Measurements from ENCODE around the gene IL31. TPM values are rescaled to one million over a fixed set of nuclear protein-coding genes. Genes with fewer than 3 reads are reported as not detected.

The IL31 gene
- polyA plus RNA-seq, 12 donors: not detected

DNA sequence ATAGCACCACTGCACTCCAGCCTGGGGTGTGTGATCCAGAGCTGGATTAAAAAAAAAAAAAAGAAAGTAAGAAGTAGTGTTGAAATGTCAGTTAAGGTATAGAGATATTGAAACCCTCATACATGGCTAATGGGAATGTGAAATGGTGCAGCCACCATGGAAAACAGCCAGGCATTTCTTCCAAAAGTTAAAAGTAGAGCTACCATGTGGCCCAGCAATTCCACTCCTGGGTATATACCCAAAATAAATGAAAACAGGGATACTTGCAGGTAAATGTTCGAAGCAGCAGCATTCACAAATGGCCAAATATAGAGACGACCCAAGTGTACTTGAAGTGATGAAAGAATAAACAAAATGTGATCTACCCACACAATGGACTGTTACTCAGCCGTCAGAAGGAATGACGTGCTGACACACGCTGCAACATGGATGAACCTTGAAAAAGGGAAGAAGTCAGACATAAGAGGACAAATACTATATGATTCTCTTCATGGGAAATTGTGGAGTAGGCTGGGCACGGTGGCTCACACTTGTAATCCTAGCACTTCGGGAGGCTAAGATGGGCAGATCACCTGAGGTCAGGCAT lies 15.2 kb downstream of the IL31 start:
- no peak for DNase-seq

DNA sequence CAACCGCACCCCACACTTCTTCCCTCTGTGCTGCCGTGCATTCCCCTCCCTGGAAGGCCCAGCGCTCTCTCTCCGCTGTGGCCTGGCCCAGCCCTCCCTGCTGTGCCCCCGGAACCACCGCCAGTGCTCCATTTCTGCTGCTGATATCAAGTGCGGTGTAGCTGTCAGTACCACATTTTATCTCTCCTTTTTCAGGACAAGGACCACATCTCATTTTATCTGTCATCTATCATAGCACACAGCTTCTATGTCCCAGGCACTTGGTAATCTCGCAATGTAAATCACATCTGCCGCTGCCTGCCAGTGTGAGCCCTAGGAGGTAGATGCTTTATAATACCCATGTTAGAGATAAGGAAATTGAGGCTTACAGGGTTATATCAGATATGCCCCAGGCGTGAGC lies 18.3 kb downstream of the IL31 start:
- no peak for DNase-seq

DNA sequence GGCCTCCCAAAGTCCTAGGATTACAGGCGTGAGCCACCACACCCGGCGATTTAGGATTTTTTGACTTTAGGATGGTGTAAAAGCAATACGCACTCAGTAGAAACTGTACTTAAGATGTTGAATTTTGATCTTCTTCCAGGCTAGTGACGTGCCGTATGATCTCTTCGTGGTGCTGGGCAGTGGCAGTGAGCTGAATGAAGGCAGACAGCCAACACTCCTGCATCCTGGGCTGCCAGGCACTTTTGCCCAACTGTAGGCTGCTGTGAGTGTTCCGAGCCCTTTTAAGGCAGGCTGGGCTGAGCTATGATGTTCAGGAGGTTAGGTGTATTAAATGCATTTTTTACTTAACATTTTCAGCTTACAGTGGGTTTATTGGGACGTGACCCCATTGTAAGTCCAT lies 21.3 kb downstream of the IL31 start:
- DNase-seq: no peak

DNA sequence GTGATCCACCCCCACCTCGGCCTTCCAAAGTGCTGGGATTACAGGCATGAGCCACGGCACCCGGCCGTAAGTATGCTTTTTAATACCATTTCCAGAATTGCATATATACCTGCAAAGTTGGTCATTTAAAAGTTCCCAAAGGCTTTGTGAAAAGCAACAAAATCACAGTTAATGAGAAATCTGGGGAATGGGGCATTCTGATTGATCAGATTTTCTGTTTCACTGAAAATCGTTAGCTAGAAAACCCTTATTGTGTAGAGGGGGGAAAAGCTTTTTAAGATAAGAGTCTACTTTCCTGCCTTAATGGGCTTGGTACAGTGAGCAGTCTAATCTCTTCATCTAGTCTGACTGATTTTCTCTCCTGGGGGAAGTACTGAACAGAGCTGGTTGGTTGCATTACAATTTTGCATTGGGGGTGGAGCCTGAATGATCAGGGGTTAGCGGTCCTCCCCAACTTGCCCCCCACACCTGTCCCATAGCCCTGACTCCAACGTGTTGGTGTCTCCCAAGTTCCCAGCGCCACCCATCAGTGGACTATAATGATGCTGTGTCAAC lies 23.8 kb downstream of the IL31 start:
- DNase-seq: no peak

DNA sequence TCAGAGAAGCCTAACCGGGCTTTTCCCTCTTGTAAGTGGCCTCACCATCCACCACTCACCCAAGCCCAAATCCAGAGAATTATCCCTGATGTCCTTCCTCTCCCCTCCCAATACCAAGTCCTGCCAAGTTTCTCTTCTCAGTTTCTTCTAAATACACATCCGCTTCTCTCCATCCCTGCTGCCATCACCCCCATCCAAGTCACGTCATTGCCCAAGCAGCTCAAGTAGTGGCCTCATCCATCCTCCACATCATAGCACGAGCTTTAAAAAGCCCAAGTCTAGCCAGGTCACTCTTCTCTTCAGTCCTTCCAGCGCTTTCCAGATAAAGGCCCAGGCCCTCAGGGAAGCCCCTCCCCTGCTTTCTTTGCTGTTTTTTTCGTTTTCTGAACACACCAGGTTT lies 25.4 kb downstream of the IL31 start:
- DNase-seq: no peak

DNA sequence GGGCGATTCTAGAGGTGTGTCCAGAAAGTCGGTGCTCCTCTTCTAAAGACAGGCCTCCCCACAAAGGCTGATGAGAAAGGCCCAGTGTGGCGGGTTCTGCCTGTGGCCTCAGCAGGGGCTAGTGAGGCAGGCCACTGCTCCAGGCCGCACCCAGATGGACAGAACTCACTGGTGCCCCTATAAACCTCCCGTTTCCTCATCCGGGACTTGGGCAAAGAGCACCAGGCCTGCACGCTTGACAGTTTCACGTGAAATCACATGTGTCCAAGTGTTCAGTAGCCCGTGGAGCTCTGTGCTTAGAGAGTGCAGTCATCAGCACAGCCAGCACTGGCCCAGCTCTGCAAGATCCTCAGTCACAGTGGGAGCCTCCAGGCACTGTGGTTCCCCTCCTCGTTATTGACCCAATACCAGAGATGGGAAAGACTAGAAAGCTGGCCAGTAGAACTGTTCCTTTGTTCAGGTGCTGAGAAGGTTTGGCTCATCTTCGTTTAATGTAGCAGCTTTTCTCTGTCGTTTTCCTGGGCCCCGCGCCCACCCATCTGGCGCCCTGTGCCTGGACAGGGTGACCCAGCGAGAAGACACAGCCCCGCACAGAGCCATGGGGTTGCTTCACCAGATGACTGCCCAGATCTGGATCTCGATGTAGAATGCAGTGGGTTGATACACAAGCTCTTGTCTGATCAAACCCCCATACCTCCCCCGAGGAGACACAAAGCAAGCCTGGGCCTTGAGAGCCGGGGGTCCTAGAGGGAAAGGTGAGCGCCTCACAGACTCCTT lies 26.3 kb downstream of the IL31 start:
- no peak for DNase-seq

DNA sequence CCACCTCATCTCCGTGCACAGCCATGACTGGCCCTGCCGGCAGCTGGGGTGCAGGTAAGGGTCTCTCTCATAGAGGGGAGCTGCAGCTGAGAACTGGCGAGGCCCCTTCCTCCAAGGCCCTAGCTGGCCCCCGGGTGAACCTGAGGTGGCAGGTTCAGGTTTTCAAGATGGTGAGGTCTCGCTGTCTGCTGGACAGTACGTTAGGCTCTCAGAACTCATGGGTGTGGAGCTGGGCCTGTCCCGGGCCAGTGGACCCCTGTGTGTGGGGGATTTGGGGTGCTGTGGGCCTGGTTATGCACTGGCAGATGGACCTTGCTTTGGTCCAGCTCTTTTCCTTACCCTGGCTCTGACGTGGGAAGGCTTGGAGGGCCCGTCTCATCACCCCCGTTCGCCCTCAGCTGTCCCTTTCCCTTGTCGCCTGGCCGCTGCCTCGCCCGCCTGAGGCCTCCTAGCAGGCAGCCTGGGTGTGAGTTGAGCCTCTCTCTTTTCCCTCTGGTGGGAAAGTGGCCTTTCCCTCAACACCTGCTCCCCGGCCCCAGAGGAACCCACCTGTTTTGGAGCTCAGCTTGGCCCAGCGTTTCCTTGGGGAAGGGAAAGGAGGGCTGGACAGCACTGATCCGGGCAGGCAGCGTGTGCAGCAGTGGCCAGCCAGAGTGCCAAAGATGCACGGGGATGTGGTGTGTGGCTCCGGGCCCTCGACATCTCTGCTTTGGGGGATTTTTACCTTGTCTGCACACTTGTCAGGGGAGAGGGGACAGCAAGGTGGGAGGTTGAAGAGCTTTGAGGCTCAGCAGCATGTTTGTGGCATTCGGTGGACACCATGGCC lies 28.3 kb downstream of the IL31 start:
- no peak for DNase-seq

DNA sequence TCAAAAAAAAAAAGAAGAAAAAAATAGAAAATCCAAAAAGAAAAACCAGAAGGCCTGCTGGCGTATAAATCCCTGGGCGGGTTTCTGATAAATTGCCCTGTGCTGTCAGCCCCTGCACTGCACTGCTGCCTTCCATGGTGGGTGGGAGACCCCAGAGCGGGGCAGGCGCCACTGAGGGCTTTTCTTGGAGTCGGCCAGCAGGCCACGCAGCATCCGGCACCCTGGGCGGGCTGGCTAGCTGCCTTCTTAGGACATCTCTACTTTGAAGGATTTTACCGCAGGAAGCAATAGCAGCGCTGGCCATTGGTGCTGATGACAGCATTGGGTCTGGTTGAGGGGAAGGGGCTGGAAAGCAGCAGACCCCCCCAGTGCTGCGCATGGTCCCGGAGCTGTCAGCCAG lies 29.1 kb downstream of the IL31 start:
- no peak for DNase-seq

DNA sequence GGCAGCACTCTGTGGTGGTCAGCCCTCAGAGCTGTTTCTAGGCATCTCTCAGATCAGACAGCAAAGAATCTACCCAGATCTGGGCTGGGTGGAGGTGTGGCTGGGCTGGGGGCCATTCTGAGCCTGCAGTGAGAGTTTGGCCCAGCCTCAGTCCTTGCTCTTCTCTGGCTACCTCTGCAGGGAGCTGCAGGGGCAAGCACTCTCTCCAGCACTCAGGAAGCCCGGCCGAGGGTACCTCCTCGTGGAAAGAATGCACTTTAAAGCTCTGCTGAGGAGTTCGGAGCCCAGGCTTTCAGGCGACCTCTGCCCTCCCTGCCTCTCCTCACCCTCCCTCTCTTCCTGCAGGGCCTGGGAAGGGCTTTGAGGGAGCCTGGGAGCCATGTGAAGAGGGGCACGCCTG lies 31.2 kb downstream of the IL31 start:
- no peak for DNase-seq

DNA sequence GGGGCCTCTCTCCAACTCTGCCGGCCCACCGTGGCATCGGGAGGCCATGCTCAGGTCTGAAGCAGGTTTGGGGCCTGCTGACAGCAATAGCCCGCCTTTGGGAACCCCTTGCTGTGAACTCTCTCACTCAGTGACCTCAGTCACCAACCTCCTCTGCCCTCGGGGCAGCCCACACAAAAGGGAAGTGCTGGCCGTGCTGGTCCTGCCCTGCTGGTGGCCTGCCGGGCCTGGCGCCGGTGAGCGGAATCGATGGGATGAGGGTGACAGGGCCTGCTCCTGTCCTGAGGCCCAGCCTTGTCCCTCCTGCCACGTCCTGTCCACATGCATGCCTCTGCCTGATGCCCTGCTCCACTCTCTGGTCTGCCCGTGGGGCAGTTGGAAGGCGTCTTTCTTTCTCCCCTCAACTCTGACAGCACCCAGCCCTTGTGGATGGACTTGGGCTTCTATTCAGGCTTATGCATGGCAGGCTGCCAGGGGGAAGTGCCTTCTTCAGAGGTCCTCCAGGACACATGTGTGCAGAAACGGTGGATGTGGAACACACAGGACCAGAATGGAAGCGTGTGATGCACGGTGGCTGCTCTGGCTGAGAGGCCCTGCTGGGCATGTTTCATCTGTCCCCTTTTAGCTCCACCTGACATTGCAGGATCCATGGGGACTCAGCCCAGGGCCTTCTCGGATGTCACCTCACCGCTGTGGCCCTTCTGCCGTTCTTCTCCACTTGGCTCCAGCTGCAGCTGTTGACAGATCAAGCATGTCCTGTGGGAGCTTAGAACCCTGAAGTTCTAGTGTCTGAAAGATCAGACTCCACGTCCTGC lies 31.9 kb downstream of the IL31 start:
- DNase-seq: no peak

DNA sequence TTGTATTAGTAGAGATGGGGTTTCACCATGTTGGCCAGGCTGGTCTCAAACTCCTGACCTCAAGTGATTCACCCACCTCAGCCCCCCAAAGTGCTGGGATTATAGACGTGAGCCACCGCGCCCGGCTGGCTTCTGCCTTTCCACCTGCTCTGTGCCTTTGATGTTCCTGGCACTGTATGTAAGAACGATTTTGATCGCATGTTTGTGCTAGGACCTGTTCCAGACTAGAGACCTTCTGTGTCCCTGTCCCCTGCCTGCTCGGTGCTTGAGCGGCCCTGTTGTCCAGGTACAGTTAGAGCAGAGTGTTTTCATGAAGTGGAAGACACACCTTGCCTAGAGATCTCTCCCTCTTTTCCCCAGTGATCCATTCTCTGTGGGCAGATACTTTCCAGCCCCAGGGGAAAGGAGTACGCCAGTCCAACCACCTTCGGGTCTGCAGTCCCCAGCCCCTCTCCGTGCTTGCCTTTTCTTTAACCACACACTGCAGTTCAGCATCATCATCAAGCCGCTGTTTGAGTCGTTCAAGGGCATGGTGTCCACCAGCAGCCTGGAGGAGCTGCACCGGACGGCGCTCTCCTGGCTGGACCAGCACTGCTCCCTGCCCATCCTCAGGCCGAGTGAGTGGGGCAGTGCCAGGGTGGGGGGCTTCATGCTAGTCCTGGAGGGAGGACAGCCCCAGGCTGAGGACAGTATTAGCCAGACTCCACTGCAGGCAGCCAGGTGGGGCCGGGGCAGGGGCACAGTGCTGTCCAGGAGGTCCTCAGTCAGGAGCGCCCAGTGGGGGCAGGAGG lies 33.4 kb downstream of the IL31 start:
- DNase-seq: no peak

DNA sequence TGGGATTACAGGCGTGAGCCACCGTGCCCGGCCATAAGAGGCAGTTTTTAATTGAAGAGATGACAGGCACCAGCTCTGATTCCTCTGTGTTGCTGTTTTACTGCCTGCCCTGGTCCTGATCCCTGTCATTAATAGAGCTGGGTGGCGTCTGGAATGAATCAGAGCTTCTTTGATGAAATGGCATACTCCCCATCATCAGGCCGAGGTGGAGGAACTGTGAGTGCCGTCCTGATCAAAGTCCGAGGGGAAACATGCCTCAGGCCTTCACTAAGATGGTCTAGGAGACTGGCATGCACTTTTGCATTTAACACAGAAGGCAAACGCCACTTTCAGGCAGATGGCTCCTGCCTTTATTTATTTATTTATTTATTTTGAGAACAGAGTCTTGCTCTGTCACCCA lies 34.1 kb downstream of the IL31 start:
- no peak for DNase-seq

DNA sequence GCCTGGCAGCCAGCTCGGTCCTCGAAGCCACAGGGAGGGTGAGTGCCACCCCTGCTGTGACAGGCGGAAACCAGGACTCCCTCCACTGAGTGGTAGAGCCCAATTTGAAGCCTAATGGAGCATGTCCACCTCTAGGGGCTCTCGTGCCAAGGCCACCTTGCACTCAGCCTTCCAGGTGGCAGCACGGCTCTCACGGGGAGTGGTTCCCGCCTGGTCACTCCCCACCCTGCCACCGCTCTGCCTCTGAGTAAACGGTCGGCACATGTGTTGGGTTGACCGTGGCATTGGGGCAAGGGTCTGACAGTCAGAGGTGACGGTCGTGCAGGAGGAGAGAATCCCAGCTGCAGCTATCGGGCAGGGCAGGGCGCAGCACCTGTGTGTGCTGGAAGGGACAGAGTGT lies 34.8 kb downstream of the IL31 start:
- DNase-seq: no peak

DNA sequence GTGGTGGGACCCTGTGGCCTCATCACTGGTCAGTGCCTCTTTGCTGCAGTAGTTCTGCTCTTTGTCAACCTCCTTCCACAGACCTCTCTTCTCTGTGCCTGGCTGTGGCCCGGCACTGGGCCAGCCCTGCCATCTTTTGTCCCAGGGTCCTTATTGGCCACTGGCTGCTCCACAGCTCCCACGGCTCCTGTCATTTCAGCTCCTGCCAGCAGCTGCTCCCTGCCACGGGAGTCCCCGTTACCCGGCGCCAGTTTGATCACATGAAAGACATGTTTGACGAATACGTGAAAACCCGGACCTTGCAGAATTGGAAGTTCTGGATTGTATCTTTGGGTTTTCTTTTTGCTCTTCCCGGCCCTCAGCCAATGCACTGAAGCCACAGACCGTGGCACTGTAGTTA lies 35.4 kb downstream of the IL31 start:
- no peak for DNase-seq

DNA sequence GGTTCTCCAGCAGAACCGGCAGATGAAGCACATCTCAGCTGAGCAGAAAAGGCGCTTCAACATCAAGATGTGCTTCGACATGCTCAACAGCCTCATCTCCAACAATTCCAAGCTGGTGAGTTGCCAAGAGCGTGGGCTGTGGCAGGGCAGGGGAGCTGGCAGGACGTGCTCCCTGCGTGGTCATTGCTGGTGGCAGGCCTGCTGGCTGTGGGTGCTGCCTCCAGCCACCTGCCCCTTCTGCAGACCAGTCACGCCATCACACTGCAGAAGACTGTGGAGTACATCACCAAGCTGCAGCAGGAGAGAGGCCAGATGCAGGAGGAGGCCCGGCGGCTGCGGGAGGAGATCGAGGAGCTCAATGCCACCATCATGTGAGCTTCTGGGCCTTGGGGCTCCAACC lies 35.8 kb downstream of the IL31 start:
- DNase-seq: no peak

DNA sequence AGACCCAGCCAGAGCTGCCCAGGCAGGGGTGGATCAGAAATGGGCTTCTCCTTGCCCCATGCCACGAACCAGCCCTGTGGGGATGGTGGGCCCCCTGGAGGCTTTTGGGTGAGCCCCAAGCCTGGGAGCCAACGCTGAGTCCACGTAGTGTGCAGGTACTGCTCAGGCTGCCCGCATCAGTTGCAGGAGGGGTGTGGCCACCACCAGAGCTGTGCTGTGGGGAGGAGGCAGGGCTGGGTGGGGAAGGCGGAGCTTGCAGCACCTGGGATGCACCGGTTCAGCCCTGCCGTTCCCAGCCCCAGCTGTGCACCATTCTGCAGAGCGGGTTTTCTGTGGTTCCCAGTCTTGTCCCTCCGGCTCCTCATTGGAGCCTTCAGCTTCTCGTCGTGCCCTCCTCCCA lies 36.3 kb downstream of the IL31 start:
- no peak for DNase-seq

DNA sequence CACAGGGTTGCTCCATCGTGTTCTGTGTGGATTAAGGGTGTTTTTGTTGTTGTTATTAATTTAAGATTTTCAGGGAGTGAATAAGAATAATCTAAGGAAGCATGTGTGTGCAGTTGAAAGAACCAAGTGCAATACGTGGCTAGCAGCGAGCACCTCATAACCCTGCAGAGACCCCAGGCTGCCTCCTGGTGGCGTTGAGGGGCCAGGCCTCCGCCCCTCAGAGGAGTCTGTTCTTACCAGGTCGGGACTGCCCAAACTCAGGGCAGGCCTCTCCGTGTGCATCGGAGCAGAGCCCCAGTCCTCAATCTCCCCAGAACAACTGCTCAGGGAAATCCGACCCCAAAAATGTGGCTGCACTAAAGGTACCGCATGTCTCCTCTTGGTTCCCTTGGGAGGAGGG lies 36.8 kb downstream of the IL31 start:
- no peak for DNase-seq

DNA sequence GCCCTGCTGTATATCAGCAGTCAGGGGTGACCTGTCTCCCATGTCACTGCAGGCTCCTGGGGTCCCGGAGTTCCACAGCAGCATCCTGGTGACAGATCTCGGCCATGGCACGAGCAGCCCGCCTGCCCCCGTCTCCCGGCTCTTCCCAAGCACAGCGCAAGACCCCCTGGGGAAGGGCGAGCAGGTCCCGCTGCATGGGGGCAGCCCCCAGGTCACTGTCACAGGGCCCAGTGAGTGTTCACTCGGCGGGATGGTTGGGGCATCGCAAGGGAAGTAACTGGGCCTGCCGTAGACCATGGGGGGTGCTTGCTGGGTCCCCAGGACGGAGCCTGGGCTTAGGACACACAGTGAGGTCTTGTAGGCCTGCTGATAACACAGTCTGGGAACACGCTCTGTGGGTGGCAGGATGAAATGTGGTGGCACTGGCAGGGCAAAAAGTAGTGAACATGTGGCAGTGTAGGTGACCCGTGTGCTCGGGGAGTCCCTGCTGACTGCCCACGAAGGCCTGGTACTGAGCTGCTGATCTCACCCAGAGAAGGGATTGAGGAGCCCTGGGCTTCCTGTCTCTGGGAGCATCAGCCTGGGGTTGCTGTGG lies 38.5 kb downstream of the IL31 start:
- no peak for DNase-seq

DNA sequence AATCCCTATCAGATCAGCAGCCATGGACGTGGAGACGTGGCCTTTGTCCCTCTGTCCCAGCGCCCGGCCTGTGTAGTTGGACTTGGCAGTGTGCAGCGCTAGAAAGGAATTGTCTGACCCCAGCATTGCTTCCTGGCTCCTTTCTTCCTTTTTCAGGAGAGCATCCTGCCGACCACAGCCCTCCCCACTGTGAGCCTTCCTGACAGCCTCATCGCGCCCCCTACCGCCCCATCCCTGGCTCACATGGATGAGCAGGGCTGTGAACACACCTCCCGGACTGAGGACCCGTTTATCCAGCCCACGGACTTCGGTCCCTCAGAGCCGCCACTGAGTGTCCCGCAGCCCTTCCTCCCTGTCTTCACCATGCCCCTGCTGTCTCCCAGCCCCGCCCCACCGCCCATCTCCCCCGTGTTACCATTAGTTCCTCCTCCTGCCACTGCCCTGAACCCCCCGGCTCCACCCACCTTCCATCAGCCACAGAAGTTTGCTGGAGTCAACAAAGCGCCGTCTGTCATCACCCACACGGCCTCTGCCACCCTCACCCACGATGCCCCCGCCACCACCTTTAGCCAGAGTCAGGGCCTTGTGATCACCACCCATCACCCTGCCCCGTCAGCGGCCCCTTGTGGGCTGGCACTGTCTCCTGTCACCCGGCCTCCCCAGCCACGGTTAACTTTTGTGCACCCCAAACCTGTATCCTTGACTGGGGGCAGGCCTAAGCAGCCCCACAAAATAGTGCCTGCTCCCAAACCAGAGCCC lies 40.6 kb downstream of the IL31 start:
- DNase-seq: no peak

DNA sequence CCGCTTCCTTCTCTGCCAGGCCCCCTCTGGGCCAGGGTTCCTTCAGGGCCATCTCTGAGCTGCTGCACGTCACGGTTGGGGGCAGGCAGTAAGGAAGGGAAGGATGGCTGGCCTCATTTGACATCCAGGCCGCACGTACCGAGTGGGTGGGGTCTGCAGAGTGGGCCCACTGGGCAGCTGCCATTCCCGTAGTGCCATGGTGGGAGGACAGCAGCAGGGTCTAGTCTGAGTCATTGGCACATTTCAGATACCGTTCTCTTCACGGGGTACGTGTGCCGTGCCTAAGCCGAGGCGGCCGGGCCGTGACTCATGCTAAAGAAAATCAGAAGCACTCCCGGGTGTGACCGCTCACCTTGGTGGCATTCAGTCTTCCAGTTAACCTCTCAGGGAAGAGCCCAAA lies 43.9 kb downstream of the IL31 start:
- DNase-seq: no peak
